ENCODE measurements around the gene TEX261.

The TEX261 gene

GRCh38 chr2:70959271-70959761, 35.4 kb downstream of the TEX261 start:
- DNase-seq (ENCODE audit: low read depth in 2 of 2), result no peak

DNA sequence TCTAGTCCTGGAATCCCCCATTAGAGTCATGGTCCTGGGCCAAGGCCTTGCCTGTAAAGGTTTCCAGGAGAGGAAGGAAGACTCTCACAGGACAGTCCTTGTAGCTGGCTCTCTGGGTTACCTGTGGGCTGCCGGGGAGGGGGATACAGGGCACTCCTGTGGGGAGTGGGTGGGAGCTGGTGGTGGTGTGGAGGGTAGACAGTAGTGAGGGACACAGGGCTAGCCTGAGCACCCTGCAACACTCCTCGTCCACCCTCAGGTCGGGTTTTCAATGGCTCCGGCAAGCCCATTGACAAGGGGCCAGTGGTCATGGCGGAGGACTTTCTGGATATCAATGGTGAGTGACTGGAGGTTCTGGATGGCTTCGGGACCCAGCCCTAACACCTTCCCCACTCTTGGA, 35.9 kb downstream of the TEX261 start:
- no peak for DNase-seq (ENCODE audit: low read depth in 2 of 2)

GRCh38 chr2:70957798-70958197, 36.9 kb downstream of the TEX261 start:
- DNase-seq (ENCODE audit: low read depth in 2 of 2), result no peak

DNA sequence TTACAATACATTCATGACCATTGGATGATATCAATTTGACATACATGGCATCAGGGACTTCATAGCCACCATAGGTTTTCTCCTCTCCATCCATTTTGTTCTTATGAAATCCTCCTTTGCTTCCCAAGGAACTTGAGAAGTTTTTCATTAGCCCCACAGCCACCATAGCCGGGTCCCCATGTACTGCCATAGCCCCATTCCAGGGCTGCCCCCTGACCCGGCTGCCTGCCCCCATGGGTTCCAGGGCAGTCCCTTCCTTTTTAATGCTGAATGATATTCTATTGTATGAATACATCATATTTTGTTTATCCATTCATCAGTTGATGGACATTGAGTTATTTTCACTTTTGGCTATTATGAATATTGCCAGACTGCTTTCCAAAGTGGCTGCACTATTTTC, 38.5 kb downstream of the TEX261 start:
- DNase-seq (ENCODE audit: low read depth in 2 of 2), result no peak

- DNase-seq (ENCODE audit: low read depth in 2 of 2), result no peak
Observed at GRCh38 chr2:70954886-70955285, 39.8 kb downstream of the TEX261 start.

DNA sequence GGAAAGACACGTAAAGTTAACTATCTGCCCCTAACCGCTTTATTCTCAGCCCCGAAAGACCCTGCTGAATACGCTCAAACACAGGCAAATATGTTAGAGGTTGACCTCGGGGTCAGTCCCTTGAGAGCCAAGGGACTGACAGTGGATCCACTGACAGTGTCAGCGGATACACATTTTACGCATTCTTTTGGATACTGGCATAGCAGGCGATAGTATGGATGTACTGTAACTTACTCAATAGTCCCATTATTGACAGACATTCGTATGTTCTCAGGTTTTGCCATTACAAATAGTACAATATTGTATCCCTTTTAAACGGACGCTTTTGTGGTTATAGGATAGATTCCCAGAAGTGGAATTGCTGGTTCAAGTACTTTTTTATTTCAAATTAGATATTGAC, 45.6 kb downstream of the TEX261 start:
- DNase-seq (ENCODE audit: low read depth in 2 of 2), result no peak

DNA sequence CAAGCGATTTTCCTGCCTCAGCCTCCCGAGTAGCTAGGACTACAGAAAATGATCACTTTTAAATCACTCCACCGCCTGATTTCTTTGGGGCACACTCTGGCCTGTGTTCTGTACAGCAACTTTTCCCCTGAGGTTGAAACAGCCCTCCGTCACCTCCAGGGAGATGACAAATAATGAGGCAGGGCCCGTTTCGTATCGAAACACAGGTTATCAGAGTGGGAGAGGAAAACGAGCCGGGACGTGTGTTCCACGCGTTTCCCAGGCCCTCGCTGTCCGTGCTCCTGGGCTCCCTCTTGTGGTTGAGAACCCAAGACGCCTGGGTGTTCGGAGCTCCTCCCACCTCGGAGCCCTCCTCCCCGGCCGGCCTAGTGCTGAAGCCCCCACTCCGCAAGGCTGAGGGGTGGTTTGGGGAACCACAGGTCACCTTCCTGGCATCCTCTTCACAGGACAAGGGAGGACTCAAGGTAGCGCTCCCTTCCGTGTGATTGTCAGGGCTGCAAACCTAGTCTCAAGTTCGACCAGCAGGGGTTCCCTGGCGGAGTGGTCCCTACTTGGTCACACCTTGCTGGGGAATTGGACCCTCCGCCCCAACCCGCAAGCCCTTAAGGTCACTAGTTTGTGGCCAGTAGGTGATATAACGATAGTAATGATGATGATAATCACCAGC, 46.2 kb downstream of the TEX261 start:
- peak; percentile 55 to 61 for DNase-seq (ENCODE audit: low read depth in 2 of 2)

- no peak for DNase-seq (ENCODE audit: low read depth in 2 of 2)
Observed at GRCh38 chr2:70947556-70948184, 47.0 kb downstream of the TEX261 start.

- no peak for DNase-seq (ENCODE audit: low read depth in 2 of 2)
Observed at GRCh38 chr2:70946832-70947442, 47.7 kb downstream of the TEX261 start.

DNA sequence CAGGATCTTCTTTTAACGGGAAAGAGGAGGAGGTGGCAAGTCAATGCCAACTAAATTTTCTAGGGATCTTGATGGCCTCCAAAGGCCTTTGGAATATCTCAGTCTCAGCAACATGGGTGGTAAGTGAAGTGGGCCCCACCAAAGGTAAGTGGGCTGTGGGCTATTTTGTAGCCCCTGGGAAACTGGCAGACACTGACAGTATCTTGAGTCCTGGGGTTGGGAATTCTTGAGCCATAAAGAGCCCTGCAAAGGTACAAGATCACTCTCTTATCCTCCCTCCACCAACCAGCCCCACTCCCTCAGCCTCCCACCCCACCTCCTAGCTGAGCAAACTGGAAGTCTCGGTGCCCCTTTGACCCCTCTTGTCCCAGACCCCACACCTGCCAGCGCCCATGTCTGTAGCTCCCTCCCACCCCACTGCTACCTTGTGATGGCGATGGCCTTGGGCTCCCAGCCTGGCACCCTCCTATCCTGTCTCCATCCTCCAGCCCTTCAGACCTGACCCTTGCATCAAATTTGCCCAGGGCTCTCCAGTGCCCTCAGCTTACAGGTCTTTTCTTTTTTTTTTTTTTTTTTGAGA, 50.5 kb downstream of the TEX261 start:
- DNase-seq (ENCODE audit: low read depth in 2 of 2), result no peak

DNA sequence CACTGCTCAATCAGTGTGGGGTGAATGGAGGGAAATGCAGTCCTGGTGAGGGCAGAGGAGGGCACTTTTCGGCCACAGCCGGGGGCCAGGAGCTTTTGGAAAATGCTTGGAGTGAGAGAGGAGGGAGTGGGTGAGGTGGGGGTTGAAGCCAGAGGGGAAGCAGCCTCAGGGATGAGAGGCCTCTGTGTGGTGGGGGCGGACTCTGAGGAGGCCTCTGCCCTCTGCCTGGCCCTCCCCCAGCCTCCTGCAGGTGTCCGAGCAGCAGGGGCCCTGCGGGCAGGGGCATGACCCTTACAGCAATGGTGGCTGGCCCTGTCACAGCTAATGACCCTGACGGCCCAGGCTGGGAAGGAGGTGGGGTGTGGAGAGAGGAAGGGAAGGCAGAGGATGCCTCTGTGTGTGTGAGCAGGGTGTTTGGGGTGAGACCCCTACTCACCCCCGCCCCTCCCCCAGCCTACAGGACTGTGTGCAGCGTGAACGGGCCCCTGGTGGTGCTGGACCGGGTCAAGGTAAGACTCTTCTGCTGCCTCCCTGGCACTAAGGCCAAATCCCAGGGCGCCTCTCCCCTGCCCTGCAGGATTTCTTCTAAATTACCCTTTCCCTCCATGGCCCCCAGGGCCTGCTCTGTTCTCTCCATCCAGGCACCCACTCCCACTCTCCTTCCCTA, 51.3 kb downstream of the TEX261 start:
- no peak for DNase-seq (ENCODE audit: low read depth in 2 of 2)

DNA sequence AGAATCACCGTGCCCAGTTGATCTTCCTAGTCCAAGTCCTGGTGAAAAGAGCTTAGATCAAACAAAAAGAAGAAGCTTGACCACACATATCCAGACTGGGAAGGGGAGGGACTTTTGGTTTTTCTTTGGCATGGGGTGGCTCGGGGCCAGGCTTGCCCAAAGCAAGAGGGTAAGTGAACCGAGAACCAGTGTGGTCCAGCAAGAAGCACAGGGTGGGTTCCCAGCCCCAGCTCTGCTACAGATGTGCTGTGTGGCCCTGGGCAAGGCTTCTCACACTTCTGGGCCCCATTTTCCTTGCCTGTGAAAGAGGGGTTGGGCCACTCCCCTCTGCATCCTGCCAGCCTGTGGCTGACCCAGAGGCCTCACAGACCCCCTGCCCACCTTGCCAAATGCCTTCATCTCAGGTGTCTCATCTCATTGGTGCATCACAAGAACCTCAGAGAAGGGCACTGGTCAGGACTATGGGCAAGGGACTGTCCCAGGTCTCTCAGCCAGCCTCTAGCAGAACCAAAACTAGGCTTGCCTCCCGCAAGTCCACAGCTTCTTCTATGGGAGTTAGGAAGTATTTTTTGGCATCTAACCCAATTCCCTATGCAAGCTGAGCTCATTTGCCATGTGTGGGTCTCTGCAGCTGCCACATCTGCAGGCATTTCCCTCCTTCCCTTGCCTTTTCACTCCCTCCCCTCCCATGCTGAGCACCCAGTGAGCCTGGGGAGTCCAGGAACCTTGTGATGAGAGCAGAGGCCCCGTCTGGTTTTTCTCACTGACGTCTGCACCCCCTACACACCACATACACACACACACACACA, 52.1 kb downstream of the TEX261 start:
- DNase-seq (ENCODE audit: low read depth in 2 of 2), result no peak

DNA sequence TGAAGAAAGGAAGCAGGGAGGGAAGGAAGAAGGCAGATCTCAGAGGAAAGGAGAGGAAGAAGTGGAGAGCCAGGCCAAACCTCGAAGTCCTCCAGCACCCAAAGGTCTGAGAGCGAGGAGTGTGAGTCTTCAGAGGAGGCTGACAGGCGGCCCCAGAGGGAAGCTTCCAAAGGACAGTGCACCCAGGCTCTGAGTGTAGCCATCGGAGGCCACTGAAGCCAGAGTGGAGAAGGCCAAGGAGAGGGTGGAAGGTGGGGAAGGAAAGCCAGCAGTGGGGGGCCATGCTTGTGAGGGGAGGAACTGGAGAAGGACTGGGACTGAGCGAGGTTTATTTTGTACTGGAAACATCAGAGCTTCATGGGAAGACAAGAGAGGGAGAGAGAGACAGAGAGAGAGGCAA, 53.0 kb downstream of the TEX261 start:
- DNase-seq (ENCODE audit: low read depth in 2 of 2), result no peak

- DNase-seq (ENCODE audit: low read depth in 2 of 2), result no peak
Observed at GRCh38 chr2:70941186-70941585, 53.5 kb downstream of the TEX261 start.

GRCh38 chr2:70939839-70940580, 54.7 kb downstream of the TEX261 start:
- DNase-seq (ENCODE audit: low read depth in 2 of 2), result no peak

- DNase-seq (ENCODE audit: low read depth in 2 of 2), result no peak
Observed at GRCh38 chr2:70939001-70939838, 55.5 kb downstream of the TEX261 start.

DNA sequence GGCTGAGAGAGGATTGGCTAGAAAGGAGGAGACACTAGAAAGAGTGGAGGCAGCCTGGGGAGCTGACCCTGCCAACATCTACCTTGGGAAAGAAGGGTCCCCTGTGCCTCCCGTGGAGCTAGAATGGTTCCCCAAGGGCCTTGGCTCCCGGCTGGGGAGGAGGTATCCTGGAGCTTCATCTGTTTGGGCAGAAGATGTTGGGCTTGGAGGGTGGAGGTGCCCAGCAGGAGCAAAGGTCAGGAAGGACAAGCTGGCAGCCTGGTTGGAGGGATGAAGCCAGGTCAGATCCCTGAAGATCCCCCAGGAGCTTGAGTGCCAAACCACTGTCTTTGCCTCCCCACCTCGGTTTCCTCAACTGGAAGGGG, 56.1 kb downstream of the TEX261 start:
- DNase-seq (ENCODE audit: low read depth in 2 of 2), result no peak

GRCh38 chr2:70937866-70938585, 56.6 kb downstream of the TEX261 start:
- DNase-seq (ENCODE audit: low read depth in 2 of 2), result no peak

Measured in stimulated activated CD8-positive, alpha-beta memory T cell treated with anti-CD3 and anti-CD28 coated beads, Interleukin-15, amount 100 ng/mL, for 48 hours (primary cell).